ENCODE results near the gene KIF1A.

Gene KIF1A

DNA sequence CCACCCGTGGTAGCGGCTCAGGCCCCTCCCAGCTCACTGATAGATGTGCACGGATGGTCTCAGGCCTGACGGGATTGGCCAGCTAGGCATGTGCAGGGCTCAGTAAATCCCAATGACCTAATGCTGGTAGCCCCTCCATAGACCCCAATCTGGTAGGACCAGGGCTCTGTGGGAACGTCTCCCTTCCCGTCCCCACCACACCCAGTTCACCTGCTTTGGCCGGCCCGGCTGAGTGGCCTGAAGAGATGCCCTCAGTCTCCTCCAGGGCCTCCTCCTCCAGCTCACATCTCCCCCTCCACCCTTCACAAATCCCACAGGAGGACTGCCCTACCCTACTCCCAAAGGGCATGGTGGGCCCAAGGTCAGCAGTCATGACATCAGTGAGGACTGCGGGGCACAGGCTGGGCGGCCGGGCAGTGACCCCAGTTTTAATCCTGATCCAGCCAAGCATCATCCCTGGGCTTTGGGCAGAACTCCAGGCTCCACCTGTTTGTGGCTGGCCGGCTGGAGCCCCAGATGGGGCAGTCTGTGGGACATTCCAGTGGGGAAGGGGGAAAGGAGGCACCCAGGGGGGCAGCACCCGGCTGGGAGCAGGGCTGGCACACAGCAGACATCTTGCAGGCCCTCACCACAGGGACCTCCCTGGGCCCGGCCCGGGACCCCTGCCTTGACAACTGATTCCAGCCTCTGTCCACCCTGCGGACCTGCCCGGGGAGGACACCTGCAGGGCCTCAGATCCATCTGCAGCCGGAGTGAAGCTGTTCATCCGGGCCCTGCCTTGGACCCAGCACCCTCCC is 2.3 kb downstream of the KIF1A start:
- DNase-seq: no peak

DNA sequence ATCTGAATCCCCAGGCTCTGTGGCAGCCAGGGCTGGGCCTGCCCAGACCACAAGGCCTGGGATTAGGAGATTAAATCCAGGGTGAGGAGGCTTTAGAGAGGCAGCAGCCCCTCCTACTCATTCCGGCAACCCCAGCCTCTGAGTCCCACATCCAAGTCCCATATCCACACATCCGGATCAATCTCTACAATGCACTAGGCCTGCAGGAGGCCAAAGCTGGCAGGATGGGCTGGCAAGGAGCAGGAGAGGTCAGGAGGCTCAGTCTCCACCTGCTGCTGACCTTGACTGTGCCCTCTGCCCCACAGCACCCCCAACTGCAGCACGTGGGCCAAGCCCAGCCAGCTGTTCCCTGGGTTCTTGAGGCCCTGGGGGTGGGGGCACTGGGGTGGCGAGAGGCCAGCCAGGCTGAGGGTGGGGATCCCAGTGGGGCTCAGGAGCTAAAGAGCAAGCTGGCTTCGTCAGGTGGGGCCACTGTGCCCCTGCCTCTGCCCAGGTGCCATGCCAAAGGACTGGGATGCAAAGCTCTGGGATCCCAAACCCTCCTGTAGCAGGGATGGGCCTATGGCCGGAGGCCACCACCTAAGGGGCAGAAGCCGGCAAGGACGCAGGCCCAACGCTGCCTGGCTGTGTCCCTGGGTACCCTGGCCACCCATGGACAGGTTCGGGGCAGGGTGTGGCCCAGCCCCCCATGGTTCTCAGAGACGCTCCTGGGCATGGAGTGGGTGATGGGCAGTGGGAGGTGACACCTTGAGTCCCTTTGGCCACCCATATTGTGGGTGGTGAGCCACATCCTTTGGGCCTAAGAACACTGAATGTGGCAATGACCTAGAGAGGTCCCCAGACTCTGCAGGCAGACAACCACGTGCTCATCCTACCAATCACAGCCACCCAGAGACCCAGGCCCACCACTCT is 3.2 kb downstream of the KIF1A start:
- DNase-seq: no peak

DNA sequence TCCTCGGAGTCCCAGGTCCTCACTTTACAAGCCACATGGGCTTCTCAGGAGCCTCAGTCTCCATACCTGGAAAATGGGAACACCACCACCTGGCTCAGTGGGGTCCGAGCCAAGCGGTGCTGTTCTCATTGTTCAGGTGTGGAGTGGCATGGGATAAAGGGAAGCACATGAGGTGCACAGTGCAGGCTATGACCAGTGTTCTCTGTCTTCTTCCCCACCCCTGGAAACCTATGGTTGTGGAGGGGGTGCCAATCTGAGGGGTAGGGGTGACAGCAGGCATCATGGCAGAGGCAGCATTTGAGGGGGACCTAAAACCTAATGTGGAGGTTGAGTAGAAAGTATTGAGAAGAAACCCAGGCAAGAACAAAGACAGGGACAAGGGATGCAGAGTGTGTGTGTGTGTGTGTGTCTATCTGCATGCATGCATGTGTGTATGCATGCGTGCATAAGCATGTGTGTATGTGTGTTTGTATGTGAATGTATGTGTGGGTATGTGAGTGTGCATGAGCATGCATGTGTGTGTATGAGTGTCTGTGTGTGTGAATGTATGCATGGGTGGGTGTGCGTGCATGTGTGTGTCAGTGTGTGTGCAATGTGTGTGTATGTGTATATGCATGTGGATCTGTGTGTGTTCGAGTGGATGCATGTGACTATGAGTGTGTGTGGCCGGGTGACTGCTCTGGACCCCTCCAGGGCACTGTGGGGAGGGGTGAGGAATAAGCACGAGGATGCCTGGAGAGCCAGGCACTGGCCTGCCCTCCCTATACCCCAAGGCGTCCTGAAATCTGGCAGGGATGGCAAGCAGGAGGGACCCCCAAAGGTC is 4.0 kb downstream of the KIF1A start:
- DNase-seq: no peak

DNA sequence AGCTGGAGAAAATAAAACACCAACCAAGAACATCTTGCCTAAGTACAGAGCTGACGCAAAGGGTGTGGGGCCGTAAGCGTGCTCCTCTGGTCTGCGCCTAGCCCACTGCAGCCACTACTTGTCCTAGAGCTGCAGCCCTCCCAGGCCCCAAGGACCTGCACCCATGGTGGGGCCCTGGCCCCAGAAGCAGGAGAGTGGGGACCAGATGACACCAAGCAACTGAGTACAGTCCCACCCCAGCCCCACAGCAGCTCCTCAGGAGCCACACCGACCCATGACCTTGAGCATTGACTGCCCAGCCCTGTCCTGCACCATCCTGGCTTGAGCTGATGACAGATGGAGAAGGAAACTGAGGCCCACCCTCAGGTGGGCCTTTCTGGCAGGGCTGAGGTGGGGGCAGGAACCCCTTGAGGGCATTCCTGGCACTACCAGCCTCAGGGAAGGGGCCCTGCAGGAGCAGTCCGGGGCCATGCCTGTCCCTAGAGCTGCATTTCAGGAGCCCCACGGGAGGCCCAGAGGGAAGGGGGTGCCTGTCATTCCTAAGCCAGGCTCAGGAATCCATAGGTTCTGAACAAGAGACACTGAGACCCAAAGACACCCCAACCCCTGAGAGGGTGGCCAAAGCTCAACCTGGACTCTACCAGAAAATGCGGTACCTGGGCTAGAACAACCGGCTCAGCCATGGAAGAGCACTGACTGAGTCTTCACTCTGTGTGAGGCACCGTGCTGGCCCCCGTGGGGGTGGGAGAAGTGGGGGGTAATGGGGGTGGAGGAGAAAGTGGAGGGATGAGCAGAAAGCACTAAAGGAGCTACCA is 4.9 kb downstream of the KIF1A start:
- DNase-seq: no peak

DNA sequence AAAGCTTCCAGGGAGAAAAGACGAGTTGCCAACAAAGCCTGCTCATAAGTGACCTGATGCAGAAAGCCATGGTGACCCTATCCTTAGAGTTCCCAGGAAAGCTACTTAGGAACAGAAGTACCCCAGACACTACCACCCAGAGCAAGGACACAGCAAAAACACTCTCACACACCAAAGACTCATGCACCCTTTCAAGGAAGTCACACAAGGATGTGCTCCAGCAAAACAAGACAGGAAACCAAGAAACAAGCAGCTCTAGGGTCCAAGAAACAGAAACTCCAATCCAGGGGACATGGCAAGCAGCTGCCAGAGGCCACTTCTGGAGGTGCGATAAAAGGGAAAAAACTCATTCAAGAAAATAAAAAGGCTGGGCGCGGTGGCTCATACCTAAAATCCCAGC is 5.7 kb downstream of the KIF1A start:
- DNase-seq: no peak

DNA sequence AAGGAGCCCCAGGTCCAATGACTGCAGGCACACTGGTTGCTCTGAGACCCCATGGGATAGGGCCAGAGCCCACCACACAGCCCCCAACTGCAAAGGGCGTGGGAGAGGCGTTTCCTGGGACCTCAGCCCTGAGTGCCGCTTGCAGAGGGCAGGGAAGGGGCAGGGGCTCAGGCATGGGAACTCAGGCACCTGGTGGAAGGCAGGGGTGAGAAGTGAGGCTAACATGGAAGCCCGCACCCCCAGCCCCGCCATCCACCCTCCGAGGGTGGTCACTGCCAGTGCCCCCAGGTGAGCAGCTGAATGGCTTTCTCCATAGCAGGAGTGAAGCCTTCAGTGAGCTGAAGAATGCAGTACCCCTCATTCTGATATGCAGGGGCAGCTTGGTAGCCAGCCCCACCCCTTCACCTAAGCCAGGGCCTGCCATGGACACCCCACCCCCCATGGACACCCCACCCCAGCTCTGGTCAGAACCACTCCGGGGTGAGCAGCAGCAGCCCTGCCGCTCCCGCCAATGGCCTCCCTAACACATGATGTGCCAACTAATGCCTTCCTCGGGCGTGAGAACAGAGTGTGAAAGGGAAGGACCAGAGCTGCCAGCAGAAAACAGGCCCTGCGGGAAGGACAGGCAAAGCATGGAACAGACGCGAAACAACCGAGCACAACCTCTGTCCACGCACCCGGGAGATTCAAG is 6.6 kb downstream of the KIF1A start:
- no peak for DNase-seq

DNA sequence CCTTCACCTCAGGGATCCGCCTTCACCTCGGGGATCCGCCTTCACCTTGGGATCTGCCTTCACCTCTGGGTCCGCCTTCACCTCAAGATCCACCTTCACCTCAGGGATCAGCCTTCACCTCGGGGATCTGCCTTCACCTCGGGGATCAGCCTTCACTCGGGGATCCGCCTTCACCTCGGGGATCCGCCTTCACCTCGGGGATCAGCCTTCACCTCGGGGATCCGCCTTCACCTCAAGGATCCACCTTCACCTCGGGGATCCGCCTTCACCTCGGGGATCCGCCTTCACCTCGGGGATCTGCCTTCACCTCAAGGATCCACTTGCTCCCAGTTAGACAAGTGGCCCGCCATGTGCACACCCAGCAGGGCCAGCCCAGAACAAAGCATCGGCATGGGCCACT is 7.3 kb downstream of the KIF1A start:
- DNase-seq: no peak

DNA sequence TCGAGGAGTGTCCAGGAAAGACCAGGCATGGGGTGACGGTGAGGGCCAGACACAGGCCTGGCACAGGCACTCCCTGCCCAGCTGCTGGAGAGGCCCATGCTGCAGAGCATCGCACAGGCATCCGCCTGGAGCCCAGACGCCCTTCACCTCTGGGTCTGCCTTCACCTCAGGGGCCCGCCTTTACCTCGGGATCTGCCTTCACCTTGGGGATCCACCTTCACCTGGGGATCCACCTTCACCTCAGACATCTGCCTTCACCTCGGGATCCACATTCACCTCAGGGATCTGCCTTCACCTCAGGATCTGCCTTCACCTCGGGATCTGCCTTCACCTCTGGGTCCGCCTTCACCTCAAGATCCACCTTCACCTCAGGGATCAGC is 7.7 kb downstream of the KIF1A start:
- DNase-seq: no peak

DNA sequence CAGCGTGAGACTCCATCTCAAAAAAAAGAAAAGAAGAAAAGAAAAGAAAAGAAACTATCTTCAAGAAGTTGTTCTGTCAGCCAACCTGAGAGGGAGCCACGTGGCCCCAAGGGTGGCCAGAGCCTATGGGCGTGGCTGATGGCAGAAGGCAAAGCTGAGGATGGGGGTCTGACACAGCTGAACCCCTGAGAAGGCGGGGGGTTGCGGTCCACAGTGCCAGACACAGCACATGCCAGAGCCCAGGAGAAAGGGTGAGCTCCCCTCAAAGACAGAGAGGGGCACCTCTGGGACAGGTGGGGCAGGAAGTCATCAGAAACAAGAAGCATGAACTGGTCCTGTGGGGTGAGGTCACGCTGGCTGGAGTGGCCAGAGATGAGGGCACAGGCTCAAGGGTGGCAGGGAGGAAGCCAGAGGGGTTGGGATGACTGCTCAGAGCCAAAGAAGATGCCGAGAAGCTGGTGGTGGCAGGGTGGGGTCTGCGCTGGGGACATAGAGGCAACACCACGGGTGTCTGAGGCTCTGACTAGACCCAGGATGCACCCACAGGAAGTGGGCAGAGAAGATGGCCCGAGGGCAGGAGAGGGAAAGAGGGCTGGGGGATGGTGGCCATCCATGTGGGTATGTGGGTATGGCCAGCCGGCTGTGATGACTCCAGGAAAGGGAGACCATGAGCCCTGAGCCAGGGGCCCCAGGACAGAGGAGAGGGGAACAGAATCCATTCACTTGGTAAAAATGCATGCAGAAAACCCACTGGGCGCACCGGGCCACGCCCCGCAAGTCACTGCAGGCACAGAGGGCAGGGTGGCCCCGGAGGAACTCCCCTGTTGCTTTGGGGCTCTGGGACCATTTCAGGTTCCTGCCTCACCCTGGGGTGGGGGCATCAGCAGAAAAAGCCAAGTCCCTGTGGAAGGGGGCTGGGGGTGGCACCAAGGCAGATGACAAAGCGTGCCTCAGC is 8.4 kb downstream of the KIF1A start:
- DNase-seq: no peak

DNA sequence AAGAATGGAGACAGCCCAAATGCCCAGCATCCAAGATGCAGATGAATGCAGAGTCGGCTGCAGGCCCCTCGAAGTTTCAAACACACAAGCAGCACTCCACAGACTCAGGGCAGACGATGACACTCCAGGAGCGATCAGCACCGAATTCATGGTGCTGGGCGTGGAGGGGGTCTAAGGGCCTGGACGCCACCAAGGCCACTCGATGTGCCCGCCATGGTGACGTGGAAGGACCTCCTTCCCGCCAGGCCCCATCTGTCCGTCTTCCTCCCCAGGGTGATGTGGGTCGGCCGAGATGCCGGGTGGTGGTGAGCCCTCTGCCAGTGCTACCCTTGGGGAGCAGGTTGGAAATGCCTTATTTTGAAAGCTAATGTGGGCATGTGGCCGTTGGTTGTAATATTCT is 9.4 kb downstream of the KIF1A start:
- DNase-seq: no peak

DNA sequence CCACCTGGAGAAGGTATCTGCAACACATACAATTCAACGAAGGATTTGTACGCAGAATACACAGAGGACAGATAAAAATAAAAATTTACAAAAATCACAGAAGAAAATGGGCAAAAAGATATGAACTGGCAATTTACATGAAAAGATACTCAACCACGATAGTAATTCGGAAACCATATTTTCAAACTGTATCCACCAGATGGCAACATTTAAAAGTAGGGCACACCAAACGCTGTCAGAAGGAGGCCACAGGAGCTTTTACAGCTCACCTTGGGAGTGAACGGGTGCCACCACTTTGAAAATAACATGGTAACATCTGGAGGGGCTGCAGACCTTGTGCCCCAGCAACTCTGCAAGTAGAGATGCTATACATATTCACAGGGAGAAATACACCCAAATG is 9.8 kb downstream of the KIF1A start:
- no peak for DNase-seq

DNA sequence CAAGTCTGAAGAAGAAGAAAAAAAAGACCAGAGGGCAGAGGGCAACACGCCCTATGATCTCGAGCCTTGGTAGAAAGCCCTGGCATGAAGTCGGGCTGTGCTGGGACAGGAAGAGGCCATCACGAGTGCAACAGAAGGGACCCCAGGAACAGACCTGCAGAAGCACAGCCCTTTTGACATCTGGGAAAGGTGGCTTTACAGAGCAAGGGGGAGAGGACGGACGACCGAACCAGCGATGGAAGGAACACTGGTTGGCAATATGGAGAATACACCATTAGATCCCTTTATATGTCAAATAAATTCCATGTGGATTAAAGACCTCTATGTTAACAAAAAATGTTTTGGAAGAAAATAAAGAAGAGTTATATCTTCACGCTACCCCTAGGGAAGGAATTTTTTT is 10.7 kb downstream of the KIF1A start:
- no peak for DNase-seq

DNA sequence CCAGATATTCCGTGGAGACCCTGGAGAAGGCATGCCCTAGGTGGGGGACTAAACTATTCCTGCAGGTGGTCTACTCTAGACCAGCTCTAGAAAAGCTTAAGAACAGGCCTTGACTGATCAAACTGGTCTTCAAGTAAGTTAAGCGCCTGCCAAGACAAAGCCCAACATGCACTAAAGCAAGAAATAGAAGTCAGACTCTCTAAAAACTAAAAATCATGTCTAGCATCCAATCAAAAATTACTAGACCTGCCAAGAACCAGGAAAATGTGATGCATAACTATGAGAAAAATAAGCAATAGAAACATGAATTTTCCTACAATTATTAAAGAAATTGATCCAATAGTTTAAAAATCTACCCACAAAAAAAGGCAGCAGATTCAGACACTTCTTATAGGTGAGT is 13.6 kb downstream of the KIF1A start:
- no peak for DNase-seq

DNA sequence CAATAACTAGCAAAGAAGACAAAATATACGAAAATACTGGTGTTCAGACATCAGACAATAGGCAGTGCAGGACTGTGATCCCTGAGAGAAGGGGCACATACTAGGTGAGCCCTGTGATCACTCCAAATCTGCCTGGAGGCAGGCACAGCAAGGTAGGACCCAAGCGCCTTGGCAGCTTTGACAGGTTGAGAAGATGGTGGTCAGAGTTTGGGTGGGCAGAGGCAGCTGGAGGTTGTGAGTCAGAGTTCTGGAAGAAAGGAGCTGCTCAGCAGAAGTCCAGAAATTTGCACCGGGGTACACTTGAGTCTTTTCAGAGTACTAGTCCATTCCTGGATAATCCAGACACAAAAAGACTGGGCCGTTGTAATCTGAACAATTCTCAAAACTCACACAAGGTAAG is 14.0 kb downstream of the KIF1A start:
- no peak for DNase-seq

DNA sequence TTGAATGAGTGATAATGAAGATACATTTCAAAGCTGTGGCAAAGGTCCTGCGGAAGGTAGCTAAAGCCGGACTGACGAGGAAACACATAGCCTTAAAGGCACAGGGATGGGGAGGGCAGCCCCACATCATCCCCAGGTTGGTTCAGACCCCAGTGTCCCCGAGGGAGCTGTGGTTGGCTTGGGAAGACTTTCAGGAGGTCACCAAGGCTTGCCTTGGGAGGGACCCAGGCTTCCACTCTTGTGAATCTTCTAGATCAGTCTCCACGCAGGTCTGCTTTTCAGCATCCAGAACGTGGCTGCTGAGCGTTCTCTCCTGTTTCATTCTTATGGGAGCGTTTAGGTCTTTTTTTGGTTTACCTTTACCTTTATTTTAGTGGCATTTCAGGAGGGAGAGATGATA is 16.8 kb downstream of the KIF1A start:
- DNase-seq: no peak

DNA sequence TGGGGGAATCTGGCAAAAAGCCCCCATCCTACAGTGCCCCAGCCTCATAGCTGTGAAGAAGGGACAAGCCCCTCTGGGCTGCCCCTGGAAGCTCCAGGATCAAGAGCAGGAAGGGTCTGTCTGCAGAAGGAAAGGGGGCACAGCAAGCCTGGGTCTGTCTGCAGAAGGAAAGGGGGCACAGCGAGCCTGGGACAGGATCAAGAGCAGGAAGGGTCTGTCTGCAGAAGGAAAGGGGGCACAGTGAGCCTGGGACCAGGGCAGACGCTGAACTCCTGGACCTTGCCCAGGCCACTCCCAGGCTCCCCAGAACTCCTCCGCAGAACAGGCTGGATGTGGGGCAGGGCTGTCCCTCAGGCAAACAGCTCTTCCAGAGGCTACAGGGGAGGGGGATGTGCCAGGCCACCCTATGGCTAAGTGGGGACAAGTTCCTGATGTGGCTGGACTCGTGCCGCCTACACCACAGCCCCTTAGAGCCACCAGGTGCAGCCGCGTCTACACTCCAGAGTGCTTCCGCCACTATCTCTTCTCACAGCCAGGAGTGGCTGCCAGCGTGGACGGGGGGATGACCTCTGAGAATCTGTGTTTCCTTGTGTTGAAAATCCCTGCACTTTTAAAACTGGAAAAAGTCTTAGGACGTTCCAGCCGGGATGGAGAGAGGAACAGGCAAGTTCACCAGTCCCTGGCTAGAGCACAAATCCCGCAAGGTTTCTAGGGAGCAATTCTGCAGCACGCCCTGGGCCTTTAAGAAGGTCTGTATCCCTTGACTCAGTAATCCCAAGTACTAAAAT is 20.8 kb downstream of the KIF1A start:
- no peak for DNase-seq

DNA sequence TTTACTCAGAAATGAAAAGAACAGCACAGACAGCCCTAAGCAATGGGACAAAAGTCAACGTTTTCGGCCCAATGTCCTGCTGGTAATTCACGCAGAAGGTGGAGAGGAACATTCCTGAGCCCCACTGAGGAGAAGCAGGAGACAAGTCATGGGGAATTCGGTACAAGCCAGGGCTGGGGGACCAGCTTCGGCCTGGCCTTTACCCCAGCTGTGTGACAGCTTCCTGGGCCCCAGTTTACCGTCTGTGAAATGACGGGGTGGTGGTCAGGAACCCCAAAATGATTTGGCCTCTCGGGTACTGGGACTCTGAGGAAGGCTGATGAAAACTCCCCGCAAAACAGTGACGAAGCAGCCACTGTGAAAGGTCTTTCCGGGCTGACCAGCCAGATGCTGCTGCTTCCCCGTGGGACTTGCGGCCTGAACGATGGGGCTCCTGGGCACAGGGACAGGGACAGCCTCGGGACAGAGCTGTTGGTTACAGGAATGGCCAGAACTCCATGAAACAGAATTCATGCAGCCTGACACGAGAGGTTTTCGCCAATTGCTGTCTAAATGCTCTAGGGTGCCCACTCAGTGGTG is 21.6 kb downstream of the KIF1A start:
- DNase-seq: no peak

DNA sequence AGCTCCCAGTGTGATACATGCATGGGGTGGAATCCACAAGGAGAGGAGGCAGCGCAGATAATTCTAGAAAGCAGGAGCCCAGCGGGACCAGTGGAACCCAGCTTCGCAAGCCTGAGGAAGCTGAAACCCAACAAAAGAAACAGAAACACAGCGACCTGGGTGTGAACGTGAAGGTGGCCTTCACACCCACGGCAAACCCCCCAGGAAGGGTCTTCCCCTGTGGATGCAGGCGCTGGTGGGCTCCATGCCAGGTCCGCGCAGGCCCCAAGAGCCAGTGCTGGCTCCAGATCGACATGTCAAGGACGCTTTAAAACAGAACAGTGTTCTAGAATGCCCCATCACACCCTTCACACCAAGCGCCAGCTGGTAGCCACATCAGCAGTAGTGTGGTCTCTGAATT is 22.1 kb downstream of the KIF1A start:
- no peak for DNase-seq

DNA sequence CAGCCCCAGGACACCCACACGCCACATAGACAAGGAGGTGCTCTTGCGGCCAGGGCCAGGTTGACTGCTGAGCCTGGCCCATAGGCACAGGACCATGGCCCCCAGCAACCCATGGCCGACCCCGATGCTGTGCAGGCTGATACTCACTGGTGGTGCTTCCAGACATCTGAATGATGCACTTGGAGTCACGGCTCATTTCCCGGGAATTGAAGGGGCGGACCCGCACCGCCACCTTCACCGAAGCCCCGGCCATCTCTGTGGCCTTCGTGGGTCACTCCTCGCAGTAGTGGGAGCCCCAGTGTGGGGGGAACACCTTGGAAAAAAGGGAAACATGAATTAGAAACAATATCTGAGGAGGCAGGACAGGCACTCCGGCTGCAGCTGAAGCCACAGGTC is 22.5 kb downstream of the KIF1A start:
- DNase-seq: no peak
